NB4 (cell line): ENCODE data around the gene CDH11.

Experiments
- DNase-seq: peaks from one replicate; pipeline ENCODE4 v3.0.0; 2010; ENCODE audit warnings: low read depth
- H3K4me3 ChIP-seq: one replicate; pipeline ENCODE4 v1.5.1; 2011; ENCODE audit warnings: mild to moderate bottlenecking, low read depth, low read length, moderate library complexity
- CTCF ChIP-seq: IDR thresholded peaks from one replicate; pipeline ENCODE4 v1.5.1; 2012; ENCODE audit warnings: low read depth, low read length
- MAX ChIP-seq: IDR thresholded peaks from 2 replicates; pipeline ENCODE4 v1.6.1; 2011; ENCODE audit warnings: low read depth, low read length
- MYC ChIP-seq: IDR thresholded peaks from 2 replicates; pipeline ENCODE4 v1.6.1; 2011; ENCODE audit warnings: low read depth, low read length
- POLR2A ChIP-seq: IDR thresholded peaks from 2 replicates; pipeline ENCODE4 v1.6.1; 2011; ENCODE audit warnings: mild to moderate bottlenecking; ENCODE audit not compliant: insufficient read length; ENCODE audit errors: extremely low read depth

Gene CDH11

GRCh38 chr16:65015599-65015998 is 106.3 kb downstream of the CDH11 start:
- TF ChIP-seq CTCF: no peak
- no peak for TF ChIP-seq POLR2A
- TF ChIP-seq MAX: no peak
- no peak for TF ChIP-seq MYC
- no peak for DNase-seq
- no peak overlapping the region for H3K4me3 ChIP-seq

GRCh38 chr16:65012357-65012756 is 109.5 kb downstream of the CDH11 start:
- TF ChIP-seq CTCF: no peak
- no peak for TF ChIP-seq MYC
- DNase-seq: no peak
- no peak overlapping the region for H3K4me3 ChIP-seq

GRCh38 chr16:65010125-65010524 is 111.7 kb downstream of the CDH11 start:
- DNase-seq: no peak
- H3K4me3 ChIP-seq: no peak overlapping the region
- TF ChIP-seq MAX: no peak
- no peak for TF ChIP-seq MYC
- no peak for TF ChIP-seq CTCF
- TF ChIP-seq POLR2A: no peak

- DNase-seq: no peak
- no peak for TF ChIP-seq MAX
- no peak for TF ChIP-seq CTCF
- TF ChIP-seq POLR2A: no peak
- no peak for TF ChIP-seq MYC
- H3K4me3 ChIP-seq: no peak overlapping the region
Observed at GRCh38 chr16:65005696-65006095, 116.2 kb downstream of the CDH11 start.

- H3K4me3 ChIP-seq: no peak overlapping the region
- TF ChIP-seq MYC (no peak), POLR2A (no peak), MAX (no peak), CTCF (no peak)
- no peak for DNase-seq
Observed at GRCh38 chr16:65004570-65004969, 117.3 kb downstream of the CDH11 start.

GRCh38 chr16:65003621-65004020 is 118.2 kb downstream of the CDH11 start:
- no peak for DNase-seq
- TF ChIP-seq POLR2A: no peak

GRCh38 chr16:65002265-65002664 is 119.6 kb downstream of the CDH11 start:
- no peak for TF ChIP-seq MAX
- TF ChIP-seq CTCF: no peak
- no peak for TF ChIP-seq POLR2A
- no peak for TF ChIP-seq MYC
- H3K4me3 ChIP-seq: no peak overlapping the region
- DNase-seq: no peak

More at GRCh38 chr16:65003621-65004020, 118.2 kb downstream of the CDH11 start:
- H3K4me3 ChIP-seq: no peak overlapping the region
